GM11168 (cell line): ENCODE measurements around the gene CUTA.
"Not testable (repeated sequence)": the region's sequence is repeated elsewhere in the genome, so short reads cannot be mapped to it uniquely, and the experiment has no call there.

ENCODE experiments used
- in situ Hi-C: fragments of 300-500 bp; cut with MboI; formaldehyde crosslinking; loops from one replicate; pipeline ENCODE4 v1.12.0; 2022; ENCODE audit warnings: low sequenced_read_pairs; ENCODE audit not compliant: unreplicated experiment

Gene CUTA

GRCh38 chr6:33379184-33379583, 38.7 kb downstream of the CUTA start:
- in situ Hi-C loops, result not testable (repeated sequence)

DNA sequence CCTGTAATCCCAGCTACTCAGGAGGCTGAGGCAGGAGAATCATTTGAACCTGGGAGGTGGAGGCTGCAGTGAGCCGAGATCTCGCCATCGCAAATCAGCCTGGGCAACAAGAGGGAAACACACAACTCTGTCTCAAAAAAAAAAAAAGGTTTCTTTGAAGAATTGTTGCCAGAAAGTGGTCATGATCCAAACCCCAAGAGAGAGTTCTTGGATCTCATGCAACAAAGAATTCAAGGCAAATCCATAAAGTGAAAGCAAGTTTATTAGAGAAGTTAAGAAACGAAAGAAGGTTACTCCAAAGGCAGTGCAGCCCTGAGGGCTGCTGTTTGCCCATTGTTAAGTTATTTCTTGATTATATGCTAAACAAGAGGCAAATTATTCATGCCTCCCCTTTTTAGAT, 40.7 kb downstream of the CUTA start:
- in situ Hi-C loops, result no loop called here

DNA sequence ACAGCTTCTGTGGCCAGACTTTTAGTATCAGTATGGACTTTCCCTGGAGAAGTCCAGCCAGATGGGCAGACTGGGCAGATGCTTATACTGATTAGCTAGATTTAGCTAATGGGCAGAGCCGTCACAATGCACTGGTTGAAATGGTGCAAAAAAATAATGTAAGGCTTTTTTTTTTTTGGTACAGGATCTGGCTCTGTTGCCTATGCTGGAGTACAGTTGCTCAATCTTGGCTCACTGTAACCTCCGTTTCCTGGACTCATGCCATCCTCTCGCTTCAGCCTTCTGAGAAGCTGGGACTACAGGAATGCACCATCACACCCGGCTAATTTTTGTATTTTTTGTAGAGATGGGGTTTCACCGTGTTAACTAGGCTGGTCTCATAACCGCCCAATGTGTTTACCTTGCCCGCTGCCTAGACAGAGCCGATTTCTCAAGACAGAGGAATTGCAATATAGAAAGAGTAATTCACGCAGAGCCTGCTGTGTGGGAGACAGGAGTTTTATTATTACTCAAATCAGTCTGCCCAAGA, 42.7 kb downstream of the CUTA start:
- in situ Hi-C loops, result no loop called here

GRCh38 chr6:33373960-33374910, 43.7 kb downstream of the CUTA start:
- in situ Hi-C loops, result no loop called here

GRCh38 chr6:33372526-33373123, 45.3 kb downstream of the CUTA start:
- in situ Hi-C loops, result no loop called here

- in situ Hi-C loops, result not testable (repeated sequence)
These were observed 46.0 kb downstream of the CUTA start for GRCh38 chr6:33371901-33372300.

DNA sequence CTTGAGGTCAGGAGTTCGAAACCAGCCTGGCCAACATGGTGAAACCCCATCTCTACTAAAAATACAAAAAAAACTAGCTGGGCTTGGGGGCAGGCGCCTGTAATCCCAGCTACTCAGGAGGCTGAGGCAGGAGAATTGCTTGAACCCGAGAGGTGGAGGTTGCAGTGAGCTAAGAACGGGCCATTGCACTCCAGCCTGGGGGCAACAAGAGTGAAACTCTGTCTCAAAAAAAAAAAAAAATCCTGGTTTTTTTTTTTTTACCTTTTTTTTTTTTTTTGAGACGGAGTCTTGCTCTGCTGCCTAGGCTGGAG, 50.2 kb downstream of the CUTA start:
- in situ Hi-C loops, result not testable (repeated sequence)

DNA sequence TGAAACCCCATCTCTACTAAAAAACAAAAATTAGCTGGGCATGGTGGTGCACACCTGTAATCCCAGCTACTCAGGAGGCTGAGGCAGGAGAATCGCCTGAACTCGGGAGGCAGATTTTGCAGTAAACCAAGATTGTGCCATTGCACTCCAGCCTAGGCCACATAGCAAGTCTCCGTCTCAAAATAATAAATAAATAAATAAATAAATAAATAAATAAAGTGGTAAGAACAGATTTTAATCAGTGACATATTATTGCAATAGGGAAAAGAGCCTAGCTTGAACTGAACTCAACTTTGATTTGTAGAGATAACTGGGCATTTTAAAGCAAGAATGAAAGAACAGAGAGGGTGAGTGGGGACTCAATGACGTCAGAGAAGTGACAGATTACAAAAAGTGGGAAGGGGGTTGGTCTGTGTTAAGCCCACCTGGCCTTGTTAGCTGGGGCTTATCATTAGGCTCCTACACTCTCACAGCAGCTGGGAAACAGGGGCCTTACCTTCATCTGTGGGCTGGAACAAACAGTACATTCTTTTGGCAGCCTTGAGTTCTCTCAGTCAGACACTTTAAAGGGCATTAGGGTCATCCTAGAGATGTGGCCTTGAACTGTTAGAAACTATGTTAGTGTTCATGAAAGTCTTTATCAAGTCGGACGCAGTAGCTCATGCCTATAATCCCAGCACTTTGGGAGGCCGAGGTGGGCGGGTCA, 50.7 kb downstream of the CUTA start:
- in situ Hi-C loops, result no loop called here
